Subcutaneous abdominal adipose tissue (tissue), 5 donors: ENCODE data around the gene RPS6KC1.

Experiments
- H3K27ac ChIP-seq: one replicate; pipeline ENCODE4 v1.7.0; 2013; ENCODE audit warnings: low read depth, mild to moderate bottlenecking, inconsistent platforms, low read length, moderate library complexity
- H3K27me3 ChIP-seq, 5 donors: one replicate each; pipeline ENCODE4 v1.7.0; 2013; ENCODE audit warnings: low read length in 5 of 5, inconsistent platforms in 1 of 5; ENCODE audit not compliant: control insufficient read depth in 5 of 5, insufficient read depth in 4 of 5
- H3K36me3 ChIP-seq, 5 donors: one replicate each; pipeline ENCODE4 v1.7.0; 2013; ENCODE audit warnings: low read length in 5 of 5; ENCODE audit not compliant: control insufficient read depth in 5 of 5, insufficient read depth in 5 of 5
- H3K4me1 ChIP-seq, 5 donors: one replicate each; pipeline ENCODE4 v1.7.0; 2013; ENCODE audit warnings: low read length in 5 of 5, mild to moderate bottlenecking in 3 of 5, moderate library complexity in 1 of 5; ENCODE audit not compliant: control insufficient read depth in 5 of 5, insufficient read depth in 5 of 5
- H3K4me3 ChIP-seq, 5 donors: one replicate each; pipeline ENCODE4 v1.7.0; 2013; ENCODE audit warnings: low read length in 5 of 5, low read depth in 1 of 5
- H3K9ac ChIP-seq, 5 donors: one replicate each; pipeline ENCODE4 v1.7.0; 2013; ENCODE audit warnings: low read length in 5 of 5, mild to moderate bottlenecking in 4 of 5, moderate library complexity in 3 of 5
- H3K9me3 ChIP-seq, 5 donors: one replicate each; pipeline ENCODE4 v1.7.0; 2013; ENCODE audit warnings: low read length in 5 of 5; ENCODE audit not compliant: control insufficient read depth in 5 of 5
- donor health status: healthy.
- donor health status: healthy.
- donor health status: healthy.
- donor health status: healthy.
- donor health status: healthy.

RPS6KC1 gene

DNA sequence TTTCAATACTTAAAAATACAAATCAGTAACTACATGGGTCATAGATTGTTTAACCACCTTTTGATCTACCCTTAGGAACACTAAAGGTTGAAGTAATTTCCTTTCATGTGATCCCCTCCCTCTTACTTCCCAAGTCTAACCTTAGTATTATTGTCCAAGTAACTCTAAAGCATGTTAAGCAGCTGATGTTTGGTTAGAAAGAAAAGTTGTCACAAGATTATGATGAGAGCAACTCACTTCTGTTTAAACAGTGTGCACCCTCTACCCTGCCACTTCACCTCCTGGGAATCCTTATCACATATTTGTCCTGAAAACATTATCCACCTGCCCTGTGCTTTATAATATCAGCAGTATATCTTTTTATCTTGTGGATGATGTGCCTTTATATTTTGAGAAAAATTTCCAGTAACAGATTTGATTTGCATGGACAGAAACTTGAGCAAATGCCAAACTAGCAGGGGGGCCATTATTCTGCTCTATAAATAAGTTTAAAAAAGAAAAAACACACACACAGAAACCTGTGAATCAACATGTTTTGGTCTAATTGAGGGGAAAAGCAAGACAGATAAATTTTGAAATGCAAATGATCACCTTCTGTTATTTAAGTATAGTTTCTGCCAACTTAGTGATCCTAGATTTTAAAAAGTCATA is 194.3 kb downstream of the RPS6KC1 start:
- Histone ChIP-seq H3K9me3 (no peaks in the 10 kb centered on the region), H3K27ac (no peak overlapping the region), H3K4me3 (no peak overlapping the region), H3K9ac (no peak overlapping the region), H3K27me3 (no peaks in the 10 kb centered on the region), H3K36me3 (peaks cover 13 to 26% (median 21%) of the 10 kb centered on the region in 5 donors), H3K4me1 (no peaks in the 10 kb centered on the region)

DNA sequence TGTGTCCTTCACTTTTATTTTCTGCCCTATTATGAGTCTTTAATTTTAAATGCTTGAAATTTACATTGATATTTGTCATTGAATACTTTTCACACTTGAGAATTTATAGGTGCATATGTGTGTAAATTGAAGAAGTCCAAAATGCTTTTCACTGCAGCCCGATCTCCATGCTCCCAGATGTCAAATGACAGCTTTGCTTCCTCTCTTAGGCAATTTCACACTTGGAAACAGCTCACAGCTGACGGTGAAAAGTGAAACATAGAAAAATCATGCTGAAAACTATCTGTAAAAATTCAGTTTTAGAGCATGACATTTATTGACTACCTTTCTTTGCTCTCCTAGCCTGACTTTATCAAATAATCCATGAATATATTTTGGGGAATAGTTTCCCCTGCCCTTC is 196.0 kb downstream of the RPS6KC1 start:
- Histone ChIP-seq H3K27me3 (no peaks in the 10 kb centered on the region), H3K36me3 (peaks cover 4 to 11% (median 5%) of the 10 kb centered on the region in 5 donors), H3K4me1 (no peaks in the 10 kb centered on the region), H3K9ac (no peak overlapping the region), H3K9me3 (no peaks in the 10 kb centered on the region), H3K4me3 (no peak overlapping the region), H3K27ac (no peak overlapping the region)

DNA sequence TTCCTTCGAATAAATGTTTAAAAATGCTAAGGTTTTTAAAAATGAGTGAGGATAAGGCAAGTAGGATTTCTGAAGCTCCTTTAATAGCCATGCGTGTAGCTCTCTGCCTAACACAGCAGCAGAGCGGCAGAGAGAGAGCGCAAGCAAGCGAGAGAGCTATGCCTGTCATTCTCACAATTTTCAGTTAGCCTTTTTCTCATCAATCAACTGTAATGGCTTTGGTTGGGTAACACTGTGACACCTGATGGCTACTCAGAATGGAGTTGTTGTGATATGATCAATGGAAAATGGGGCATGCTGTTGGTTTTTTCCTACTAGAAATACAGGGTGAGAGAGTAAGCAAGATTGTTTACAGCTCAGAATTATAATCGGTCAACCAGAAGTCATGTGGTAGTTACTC is 198.4 kb downstream of the RPS6KC1 start:
- Histone ChIP-seq H3K27ac (no peak overlapping the region), H3K9me3 (no peaks in the 10 kb centered on the region), H3K4me1 (no peaks in the 10 kb centered on the region), H3K27me3 (no peaks in the 10 kb centered on the region), H3K9ac (no peak overlapping the region), H3K36me3 (peaks cover 0 to 4% (median 0%) of the 10 kb centered on the region in 5 donors), H3K4me3 (no peak overlapping the region)

DNA sequence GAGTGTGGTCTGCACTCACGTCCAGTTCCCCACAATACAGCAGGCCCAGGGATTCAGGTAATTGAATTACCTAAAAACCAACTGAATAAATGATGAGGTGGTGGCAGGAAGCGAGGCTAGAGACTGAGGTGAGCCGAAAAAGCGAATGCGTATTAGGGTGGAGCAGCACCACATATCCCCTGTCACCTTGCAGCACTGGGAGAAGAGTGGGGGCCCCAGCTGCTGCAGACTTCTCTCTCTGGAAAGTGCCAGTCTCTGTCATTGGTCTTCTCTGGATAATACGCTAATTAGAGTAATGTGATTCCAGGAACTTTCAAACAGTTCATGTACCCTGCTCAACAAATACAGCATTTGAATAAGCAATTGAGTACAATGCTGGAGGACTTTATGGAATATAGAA is 199.0 kb downstream of the RPS6KC1 start:
- Histone ChIP-seq H3K27ac (no peak overlapping the region), H3K27me3 (no peaks in the 10 kb centered on the region), H3K4me1 (no peaks in the 10 kb centered on the region), H3K9ac (no peak overlapping the region), H3K36me3 (peaks cover 0 to 4% (median 0%) of the 10 kb centered on the region in 5 donors), H3K4me3 (no peak overlapping the region), H3K9me3 (no peaks in the 10 kb centered on the region)

DNA sequence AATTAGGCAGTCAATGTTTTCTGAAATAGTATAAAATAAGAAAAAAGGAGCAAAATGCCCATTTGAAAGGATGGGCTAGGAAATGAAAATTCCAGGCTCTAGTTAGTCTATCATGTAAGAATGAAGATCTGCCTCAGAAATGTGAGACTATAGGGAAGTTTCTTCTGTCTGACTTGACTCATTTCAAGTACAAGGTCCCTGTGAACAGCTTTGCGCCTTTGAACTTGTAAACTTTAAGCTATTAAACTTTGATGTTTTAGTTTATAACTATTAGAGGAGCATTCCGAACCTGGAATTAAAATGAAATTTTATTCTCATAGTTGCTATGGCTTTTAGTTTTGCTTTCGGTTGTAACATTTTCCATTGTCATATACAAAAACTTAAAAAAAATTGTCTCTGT is 199.4 kb downstream of the RPS6KC1 start:
- Histone ChIP-seq H3K9me3 (no peaks in the 10 kb centered on the region), H3K36me3 (peaks cover 0 to 4% (median 0%) of the 10 kb centered on the region in 5 donors), H3K4me3 (no peak overlapping the region), H3K4me1 (no peaks in the 10 kb centered on the region), H3K27ac (no peak overlapping the region), H3K9ac (no peak overlapping the region), H3K27me3 (no peaks in the 10 kb centered on the region)

DNA sequence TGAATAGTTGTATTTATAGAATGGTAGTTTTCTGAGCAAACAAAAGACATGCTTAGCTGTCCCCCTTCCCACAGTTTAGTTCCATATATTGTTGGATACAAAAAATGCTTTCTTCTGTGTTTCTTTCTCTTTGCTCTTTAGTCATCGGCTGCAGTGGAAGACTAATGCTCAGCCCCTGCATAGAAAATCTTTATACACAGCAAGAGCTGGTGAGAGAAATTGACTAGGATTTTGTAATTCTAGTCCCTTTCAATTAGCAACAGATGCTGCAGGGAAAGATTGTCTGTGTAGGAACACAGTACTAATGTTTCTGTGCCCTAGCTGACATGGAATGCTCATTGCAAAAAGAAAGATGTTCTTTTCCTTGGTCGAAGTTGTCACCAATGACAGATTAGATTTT is 200.9 kb downstream of the RPS6KC1 start:
- Histone ChIP-seq H3K4me3 (no peak overlapping the region), H3K9ac (no peak overlapping the region), H3K4me1 (no peaks in the 10 kb centered on the region), H3K9me3 (no peaks in the 10 kb centered on the region), H3K27me3 (no peaks in the 10 kb centered on the region), H3K27ac (no peak overlapping the region), H3K36me3 (peaks cover 0 to 2% (median 0%) of the 10 kb centered on the region in 5 donors)

DNA sequence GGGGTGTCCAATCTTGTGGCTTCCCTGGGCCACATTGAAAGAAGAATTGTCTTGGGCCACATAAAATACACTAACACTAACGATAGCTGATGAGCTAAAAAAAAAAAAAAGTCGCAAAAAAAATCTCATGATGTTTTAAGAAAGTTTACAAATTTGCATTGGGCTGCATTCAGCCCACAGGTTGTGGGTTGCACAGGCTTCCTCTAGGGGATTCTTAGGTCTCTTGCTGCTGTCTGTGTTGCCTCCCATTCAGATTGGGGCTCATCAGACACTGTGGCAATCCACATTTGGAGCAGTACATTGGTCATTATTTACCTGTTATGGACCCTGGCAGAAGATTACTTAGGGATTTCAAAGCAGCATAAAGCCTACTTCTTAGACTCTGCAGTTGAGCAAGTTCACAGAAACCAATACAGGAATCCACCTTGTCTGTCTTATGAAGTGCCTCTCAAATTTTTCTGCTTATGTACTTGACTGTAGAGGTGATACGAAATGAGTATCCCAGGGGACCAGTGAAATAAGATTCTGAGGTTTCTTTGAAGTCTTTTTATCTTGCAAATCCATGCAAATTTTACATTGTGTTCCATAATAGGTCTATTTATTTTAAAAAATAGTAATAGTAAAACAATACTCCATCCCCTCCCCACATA is 205.5 kb downstream of the RPS6KC1 start:
- Histone ChIP-seq H3K9me3 (no peaks in the 10 kb centered on the region), H3K4me3 (no peak overlapping the region), H3K9ac (no peak overlapping the region), H3K36me3 (peaks cover 0 to 6% (median 0%) of the 10 kb centered on the region in 5 donors), H3K27me3 (no peaks in the 10 kb centered on the region), H3K4me1 (no peaks in the 10 kb centered on the region), H3K27ac (no peak overlapping the region)

DNA sequence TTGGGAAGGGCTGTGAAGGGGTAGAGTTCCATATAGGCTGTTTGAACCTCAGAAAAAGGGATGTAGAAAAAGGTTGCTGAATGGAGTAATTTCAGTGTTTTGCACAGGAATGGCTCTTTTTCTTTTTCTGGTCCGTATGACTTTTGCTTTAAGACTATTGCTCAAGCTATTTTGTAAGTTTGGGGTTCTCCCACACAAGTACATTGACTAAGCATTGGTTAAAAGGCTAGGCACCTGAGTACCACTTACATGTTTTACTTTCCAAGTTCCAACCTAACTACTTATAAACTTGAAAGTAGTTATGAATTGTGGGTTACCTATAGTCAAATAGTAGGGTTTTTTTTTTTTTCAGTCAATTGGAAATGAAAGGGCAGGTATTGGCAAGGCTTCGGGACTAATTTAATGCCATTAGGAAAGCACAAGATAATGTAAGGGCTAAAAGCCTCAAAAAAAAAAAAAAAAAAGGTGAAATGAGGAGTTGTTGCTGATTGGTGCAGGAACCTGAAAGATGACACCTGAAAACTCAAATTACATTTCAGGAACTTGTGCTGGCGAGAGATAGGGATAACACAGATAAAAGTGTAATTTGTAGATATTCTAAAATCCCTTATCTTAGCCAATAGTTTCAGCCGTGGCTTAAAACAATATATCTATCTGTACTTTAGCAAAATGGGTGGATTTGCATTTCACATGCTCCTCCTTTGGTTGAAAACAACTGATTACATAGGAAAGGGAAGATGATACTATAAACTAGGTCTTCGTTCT is 209.5 kb downstream of the RPS6KC1 start:
- H3K9ac ChIP-seq = no peak overlapping the region
- no peak overlapping the region for H3K27ac ChIP-seq
- H3K36me3 ChIP-seq = peaks cover 0 to 30% (median 11%) of the 10 kb centered on the region in 5 donors
- no peaks in the 10 kb centered on the region for H3K9me3 ChIP-seq
- no peaks in the 10 kb centered on the region for H3K27me3 ChIP-seq
- no peaks in the 10 kb centered on the region for H3K4me1 ChIP-seq
- no peak overlapping the region for H3K4me3 ChIP-seq

DNA sequence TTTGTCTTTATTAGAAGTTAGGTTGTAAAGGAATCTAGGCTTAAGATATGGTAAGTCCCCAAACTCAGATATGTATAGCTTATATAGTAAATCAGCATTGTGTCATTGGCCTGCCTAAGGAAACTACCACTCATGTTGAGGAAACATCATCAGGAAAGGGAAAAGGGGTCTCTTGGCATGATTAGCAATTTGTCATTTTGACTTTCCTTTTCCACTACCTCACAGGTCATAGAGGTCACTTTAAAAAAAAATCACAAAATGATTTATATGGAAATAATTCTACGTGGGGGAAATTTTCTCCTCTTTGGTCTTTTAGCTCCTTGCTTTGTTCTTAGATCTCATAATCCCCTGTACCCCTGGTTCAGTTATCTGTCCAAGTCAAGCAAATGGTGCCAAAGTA is 213.5 kb downstream of the RPS6KC1 start:
- Histone ChIP-seq H3K4me1 (no peaks in the 10 kb centered on the region), H3K9ac (no peak overlapping the region), H3K36me3 (peaks cover 0 to 31% (median 11%) of the 10 kb centered on the region in 5 donors), H3K4me3 (no peak overlapping the region), H3K27ac (no peak overlapping the region), H3K27me3 (no peaks in the 10 kb centered on the region), H3K9me3 (peaks cover 0 to 2% (median 0%) of the 10 kb centered on the region in 5 donors)
